Measurements from ENCODE around the gene FHL1.

FHL1 gene

DNA sequence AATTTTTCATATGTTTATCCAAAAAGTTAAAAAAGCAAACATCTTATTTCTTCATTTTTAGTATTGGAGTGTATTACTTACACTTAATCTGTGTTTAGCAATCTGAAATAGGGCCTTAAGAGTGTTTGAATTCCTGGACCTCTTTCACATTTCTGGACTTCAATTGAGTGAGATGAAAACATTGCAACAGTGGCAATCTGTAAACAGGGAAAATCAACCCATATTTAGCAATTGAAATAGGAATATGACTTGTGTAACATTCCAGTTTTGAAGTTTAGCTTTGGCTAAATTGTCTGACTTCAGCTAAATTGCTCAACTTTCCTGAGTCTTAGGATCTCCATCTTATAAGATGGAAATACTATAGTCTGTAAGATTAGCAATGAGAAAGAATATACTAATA, 34.6 kb upstream of the FHL1 start:
- no peak overlapping the region for H3K4me3 ChIP-seq (ENCODE audit: low read depth, low read length)
- CTCF ChIA-PET, result no interaction called here
- POLR2A ChIA-PET, result no interaction called here
- no peak for DNase-seq (ENCODE audit: low read depth, low spot score)
- no peak for TF ChIP-seq CTCF (IDR thresholded peaks at IDR 0.05; ENCODE audit: insufficient read depth, low read length, missing control alignments)

DNA sequence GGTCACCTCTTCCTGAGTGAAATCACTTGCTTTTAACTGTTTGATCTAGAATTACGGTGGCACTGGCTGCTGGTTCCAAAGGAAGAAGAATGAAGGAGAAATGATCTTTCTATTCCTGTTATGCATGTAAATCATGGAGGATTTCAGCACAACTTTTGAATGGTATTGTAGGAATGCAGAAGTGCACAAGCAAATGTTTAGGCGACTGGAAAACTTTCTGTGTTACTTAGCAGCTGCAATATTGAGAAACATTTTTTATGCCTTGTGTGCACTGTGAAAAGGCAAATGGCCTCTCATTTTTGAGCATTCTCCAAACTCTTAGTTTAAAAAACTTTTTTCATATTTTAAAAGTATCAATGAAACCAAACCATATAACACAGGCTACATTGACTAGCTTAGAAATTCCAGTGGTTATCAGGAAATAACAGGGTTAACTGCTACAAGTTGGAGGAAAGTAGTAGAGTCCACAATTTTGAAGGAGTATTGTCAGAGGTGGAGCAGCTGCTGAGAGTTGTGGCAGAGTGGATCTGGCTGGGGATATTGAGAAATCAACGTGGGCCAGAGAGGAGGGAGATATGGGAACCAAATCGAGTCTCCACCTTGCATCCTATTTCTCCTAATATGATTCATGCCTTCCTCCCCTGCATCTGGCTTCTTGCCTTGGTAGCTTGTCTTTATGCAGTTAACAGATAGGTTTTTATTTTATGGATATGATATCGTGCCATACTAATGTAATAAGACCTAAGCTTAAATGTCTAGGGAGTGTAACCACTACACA, 32.0 kb upstream of the FHL1 start:
- H3K4me3 ChIP-seq (ENCODE audit: low read depth, low read length), result no peak overlapping the region
- ChIA-PET POLR2A (no interaction called here), CTCF (no interaction called here)
- no peak for DNase-seq (ENCODE audit: low read depth, low spot score)
- no peak for TF ChIP-seq CTCF (IDR thresholded peaks at IDR 0.05; ENCODE audit: insufficient read depth, low read length, missing control alignments)

- no peak for DNase-seq (ENCODE audit: low read depth, low spot score)
- TF ChIP-seq CTCF (IDR thresholded peaks at IDR 0.05; ENCODE audit: insufficient read depth, low read length, missing control alignments), result no peak
- H3K4me3 ChIP-seq (ENCODE audit: low read depth, low read length), result no peak overlapping the region
- ChIA-PET CTCF (no interaction called here), POLR2A (no interaction called here)
These were observed 31.4 kb upstream of the FHL1 start for GRCh38 chrX:136115904-136116297.

DNA sequence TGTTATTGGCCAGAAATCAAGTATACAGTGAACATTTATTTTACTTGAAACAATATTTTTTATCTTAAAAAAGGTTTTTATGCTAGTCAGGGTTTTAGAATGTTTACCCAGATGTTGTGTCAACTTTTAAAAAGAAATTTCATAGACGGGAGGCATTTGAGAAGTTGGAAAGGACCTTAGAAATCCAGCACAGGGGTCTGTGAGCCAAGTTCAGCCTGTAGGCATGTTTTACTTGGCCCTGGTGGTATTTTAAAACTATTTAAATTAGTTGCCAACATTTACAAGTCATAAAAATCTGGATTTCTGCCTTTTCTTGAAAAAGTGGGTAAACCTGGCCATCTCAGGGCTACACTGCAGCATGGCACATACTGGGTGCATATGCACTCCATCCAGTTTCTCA, 25.5 kb upstream of the FHL1 start:
- POLR2A ChIA-PET, result no interaction called here
- no peak for DNase-seq (ENCODE audit: low read depth, low spot score)
- no peak overlapping the region for H3K4me3 ChIP-seq (ENCODE audit: low read depth, low read length)
- CTCF ChIA-PET, result no interaction called here
- TF ChIP-seq CTCF (IDR thresholded peaks at IDR 0.05; ENCODE audit: insufficient read depth, low read length, missing control alignments), result no peak

GRCh38 chrX:136122207-136122606, 25.1 kb upstream of the FHL1 start:
- TF ChIP-seq CTCF (IDR thresholded peaks at IDR 0.05; ENCODE audit: insufficient read depth, low read length, missing control alignments), result no peak
- H3K4me3 ChIP-seq (ENCODE audit: low read depth, low read length), result no peak overlapping the region
- ChIA-PET CTCF (no interaction called here), POLR2A (no interaction called here)
- no peak for DNase-seq (ENCODE audit: low read depth, low spot score)

- ChIA-PET CTCF (no interaction called here), POLR2A (no interaction called here)
- no peak for DNase-seq (ENCODE audit: low read depth, low spot score)
- no peak for TF ChIP-seq CTCF (IDR thresholded peaks at IDR 0.05; ENCODE audit: insufficient read depth, low read length, missing control alignments)
- H3K4me3 ChIP-seq (ENCODE audit: low read depth, low read length), result no peak overlapping the region
These were observed 22.2 kb upstream of the FHL1 start for GRCh38 chrX:136125106-136125505.

Data from AG04449 (cell line).